COLO668 (cell line): ENCODE results near the gene ESYT2.
A peak's percentile ranks its signal among the peaks of the same experiment; 100 is the strongest.
"Not testable (repeated sequence)": the region's sequence is repeated elsewhere in the genome, so short reads cannot be mapped to it uniquely, and the experiment has no call there.

ENCODE experiments used
- DNase-seq: peaks from one replicate; lab custom pipeline; 2025; ENCODE audit not compliant: unreplicated experiment; lab: John Stamatoyannopoulos, UW

ESYT2 gene

DNA sequence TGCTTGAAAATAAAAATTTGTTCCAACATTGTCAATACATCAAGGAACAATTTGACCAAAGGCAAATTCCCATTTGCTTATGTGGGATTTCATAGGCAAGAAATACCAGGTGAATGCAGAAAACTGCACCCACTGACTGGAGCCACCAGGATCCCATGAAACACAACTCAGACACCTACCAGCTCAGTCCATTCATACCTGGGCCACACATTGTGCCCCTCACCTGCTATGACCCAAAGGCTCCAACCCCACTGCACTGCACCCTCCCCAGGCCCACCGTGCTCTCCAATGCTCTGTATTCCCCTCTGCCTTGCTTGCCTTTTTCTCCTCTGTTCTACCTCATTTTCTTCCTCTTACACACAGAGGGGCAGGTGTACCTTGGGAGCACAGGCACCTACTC lies 130.0 kb downstream of the ESYT2 start:
- DNase-seq: no peak

DNA sequence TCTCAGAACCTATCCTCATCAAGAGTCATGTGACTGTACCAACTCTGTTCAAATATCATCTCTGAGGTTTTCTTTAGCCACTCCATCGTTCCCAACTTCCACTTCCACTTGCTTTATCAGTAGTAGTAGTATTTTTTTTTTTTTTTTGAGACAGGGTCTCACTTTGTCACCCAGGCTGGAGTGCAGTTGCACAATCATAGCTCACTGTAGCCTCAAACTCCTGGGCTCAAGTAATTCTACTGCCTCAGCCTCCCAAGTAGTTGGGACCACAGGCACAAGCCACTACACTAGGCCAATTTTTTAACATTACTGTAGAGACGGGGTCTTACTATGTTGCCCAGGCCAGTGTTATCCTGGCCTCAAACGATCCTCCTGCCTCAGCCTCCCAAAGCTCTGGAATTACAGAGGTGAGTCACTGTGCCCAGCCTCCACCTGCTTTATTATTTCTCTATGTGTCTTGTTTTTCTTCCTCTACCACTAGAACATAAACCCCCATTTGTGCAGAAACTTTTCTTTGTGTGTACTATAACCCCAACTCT lies 130.6 kb downstream of the ESYT2 start:
- no peak for DNase-seq

DNA sequence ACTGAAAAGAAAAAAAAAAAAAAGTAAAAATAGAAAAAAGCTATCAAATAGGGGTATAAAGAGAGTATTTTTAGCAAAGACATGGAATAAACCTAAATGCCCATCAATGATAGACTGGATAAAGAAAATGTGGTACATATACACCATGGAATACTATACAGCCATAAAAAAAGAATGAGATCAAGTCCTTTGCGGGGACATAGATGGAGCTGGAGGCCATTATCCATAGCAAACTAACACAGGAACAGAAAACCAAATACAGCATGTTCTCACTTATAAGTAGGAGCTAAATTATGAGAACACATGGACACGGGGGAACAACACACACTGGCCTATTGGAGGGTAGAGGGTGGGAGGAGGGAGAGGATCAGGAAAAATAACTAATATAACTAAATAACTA lies 131.7 kb downstream of the ESYT2 start:
- not testable (repeated sequence) for DNase-seq

DNA sequence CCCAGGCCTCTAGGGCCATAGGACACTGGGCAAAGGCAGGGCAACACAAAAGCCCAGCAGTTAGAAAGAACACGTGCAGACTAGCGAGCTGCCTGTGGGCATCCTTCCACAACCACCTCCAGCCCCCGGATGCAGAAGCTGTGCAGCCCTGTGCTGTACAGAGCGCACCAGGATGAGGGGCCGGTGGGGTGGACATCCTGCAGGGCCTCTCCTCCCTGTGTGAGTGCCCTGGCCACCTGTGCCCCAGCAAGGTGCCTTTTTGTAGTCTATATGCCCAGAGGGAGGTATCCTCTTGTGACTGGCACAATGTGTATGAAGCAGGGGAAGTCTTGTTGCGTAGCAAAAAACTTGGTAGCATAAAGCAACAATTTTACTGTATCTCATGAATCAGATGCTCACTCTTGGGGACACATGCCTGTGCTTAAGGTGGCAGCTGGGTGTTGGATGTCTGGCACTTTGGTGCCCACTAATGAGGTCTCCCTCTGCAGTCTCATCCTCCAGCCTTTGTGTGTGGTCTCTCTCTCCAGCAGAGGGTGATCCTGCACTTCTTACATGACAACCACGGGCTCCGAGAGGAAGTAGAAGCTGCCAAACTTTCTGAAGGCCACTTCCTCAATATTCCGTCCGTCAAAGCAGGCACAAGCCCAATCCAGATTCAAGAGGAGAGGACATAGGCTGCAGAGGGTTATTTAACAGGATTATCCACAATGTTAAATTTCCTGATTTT lies 133.4 kb downstream of the ESYT2 start:
- peak; percentile 11 for DNase-seq

DNA sequence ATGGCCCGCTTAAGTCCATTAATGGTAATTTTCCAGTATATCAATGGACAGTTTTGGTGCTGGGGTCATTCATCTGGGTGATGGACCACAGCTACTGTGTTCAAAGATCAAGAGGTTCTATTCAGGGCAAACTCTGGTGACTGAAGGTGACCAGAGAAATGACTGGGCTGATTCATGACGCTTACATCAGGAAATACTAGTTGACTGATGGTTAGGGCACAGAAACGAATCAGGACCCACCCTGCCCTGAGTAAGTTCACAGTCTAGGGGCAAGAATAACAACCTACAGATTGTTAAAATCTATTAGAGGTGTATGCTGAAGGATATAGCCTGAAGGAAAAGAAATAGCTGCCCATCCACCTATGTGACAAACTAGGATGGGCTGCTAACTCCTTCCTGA lies 134.3 kb downstream of the ESYT2 start:
- DNase-seq: no peak

DNA sequence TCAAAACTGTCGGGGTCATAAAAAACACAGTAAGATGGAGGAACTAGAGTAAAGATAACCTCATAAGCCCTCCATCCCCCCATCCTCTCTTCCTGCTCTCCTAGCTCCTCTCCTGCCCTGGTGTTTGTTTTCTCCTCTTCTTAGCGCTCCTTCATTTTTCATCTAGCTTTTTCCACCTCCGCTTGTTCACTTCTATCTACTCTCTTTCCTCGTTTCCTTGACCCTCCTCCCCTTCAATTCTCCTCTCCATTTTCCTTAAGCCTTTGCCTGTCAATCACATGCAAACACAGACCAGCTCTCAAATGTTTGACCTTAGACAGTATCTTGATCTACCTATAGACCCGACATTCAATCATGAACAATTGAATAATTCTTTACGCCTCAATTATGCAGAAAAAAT lies 134.7 kb downstream of the ESYT2 start:
- no peak for DNase-seq

DNA sequence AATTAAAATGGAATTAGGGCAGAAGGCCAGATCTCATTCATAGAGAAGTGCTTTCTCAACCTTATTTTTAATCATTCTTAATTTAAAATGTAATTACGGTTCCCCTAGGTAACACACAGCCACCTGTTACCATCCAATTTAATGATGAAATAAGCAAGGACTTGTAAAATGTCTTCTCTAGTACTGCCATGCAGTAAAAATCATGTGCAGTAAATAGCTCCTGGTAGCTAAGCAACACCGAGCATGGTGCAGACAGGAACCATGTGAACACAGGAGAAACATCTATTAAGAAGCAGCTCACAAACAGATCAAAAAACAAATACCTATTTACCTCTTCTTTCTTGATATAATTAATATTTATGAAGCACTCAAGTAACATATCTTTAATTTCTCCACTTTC lies 139.8 kb downstream of the ESYT2 start:
- DNase-seq: no peak

DNA sequence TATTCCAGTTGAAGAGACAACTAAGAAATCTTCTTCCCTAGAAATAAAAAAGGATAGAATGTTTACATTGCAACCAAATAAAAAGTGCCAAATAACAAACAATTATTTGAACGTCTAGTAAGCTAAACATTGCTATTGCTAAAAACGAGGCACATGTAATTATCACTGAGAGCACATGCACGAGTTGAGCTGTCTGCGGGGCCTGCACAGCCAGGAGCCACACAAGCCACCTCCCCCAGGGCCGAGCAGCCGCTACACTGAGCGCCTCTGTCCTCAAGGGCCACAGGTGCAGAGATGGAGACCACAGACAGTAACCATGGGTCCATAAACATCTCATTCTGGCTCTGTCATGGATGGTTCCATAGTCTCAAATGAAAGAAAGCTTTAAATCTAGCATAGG lies 141.9 kb downstream of the ESYT2 start:
- DNase-seq: no peak

DNA sequence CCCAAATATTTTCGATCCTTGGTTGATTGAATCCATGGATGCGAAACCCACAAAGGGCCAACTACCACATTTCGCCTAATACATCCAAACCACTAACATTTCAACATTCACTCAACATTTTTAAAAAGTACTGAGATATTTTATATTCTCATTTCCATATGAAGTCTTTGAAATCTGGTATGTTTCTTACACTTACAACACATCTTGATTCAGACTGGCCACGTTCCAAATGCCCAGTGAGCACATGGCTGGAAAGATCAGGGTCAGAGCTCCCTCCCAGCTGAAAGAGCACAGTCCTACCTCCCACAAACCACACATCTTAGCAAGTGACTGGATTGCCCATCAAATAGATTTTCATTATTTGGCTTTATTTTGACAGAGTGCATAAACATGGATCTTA lies 143.6 kb downstream of the ESYT2 start:
- DNase-seq: no peak

DNA sequence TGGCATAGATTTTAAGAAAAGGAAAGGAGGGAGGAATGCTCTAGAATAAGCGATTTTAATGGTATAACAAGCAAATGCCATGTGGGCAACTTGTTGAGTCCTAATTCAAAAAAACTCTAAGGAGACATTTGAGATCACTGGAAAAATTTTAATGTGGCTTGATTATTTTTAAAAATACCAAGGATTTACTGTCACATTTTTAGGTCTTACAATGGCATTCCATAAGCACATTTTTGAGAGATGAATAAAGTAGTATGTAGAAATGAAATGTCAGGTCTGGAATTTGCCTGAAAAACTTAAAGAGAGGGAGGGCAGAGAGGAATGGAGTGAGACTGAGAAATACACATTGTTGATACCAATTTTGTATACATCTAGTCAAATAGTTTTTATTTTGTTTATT lies 145.0 kb downstream of the ESYT2 start:
- no peak for DNase-seq

DNA sequence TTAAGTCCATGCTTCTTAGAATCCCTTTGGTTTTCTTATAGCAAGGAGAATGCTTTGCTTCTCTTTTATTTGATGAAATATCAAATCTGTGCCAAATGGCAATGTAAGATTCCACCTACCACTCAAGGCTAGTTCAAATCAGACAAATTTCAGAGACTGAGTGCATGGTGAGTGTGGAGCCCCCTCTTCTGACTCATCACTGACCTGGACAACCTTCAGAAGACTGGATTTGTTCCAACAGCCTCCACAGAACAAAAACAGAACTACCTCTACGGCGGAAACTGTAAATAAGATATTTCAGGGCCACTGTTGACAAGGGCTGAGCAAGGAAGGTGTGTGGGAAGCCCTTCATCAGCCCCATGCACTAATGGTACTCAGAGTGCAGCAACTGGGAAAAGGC lies 145.8 kb downstream of the ESYT2 start:
- no peak for DNase-seq

DNA sequence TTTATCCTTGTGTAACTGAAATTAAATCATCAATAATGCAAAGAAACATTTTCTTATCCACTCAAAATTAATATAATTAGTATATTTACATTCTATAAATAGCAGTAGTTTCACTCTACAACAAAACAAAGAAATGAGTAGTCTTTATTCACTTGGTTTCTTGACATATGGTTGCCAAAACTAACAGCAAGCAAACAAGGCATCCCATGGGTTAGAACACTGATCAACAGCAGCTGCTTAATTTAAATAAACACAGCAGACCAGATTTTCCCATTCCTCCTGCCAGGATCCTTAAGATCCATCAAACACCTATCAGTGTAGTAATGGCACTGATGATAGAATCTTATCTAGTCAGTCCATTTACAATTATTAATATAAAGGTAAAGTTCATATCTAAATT lies 146.9 kb downstream of the ESYT2 start:
- DNase-seq: no peak
